Ishikawa (cell line): ENCODE measurements around the gene ALKBH3.

Experiments used
- CEBPB ChIP-seq: IDR thresholded peaks from 2 replicates; pipeline ENCODE4 v1.6.1; 2012
- CREB1 ChIP-seq: IDR thresholded peaks from 2 replicates; pipeline ENCODE4 v1.6.1; 2012; ENCODE audit warnings: low read depth
- EGR1 ChIP-seq: IDR thresholded peaks from 2 replicates; pipeline ENCODE4 v1.6.1; 2012
- EP300 ChIP-seq: IDR thresholded peaks from 2 replicates; pipeline ENCODE4 v1.6.1; 2012; ENCODE audit warnings: borderline replicate concordance
- FOXM1 ChIP-seq: IDR thresholded peaks from 2 replicates; pipeline ENCODE4 v1.6.1; 2012; ENCODE audit warnings: low read depth, borderline replicate concordance
- MAX ChIP-seq: IDR thresholded peaks from 2 replicates; pipeline ENCODE4 v1.6.1; 2012
- NFIC ChIP-seq: IDR thresholded peaks from 2 replicates; pipeline ENCODE4 v1.6.1; 2012
- RAD21 ChIP-seq: IDR thresholded peaks from 2 replicates; pipeline ENCODE4 v1.6.1; 2012; ENCODE audit warnings: low read depth
- REST ChIP-seq: IDR thresholded peaks from 2 replicates; pipeline ENCODE4 v1.6.1; 2012; ENCODE audit warnings: low read depth, mild to moderate bottlenecking
- TAF1 ChIP-seq: IDR thresholded peaks from 2 replicates; pipeline ENCODE4 v1.6.1; 2012; ENCODE audit warnings: low read depth, mild to moderate bottlenecking
- TCF12 ChIP-seq: IDR thresholded peaks from 2 replicates; pipeline ENCODE4 v1.6.1; 2012; ENCODE audit warnings: low read depth
- TEAD4 ChIP-seq: IDR thresholded peaks from 2 replicates; pipeline ENCODE4 v1.6.1; 2012
- USF1 ChIP-seq: IDR thresholded peaks from 2 replicates; pipeline ENCODE4 v1.6.1; 2012
- YY1 ChIP-seq: IDR thresholded peaks from 2 replicates; pipeline ENCODE4 v1.6.1; 2012; ENCODE audit warnings: low read depth
- ZBTB7A ChIP-seq: IDR thresholded peaks from 2 replicates; pipeline ENCODE4 v1.6.1; 2012; ENCODE audit warnings: low read depth

Gene ALKBH3

GRCh38 chr11:43852057-43852636, 28.5 kb upstream of the ALKBH3 start:
- TF ChIP-seq EP300 (no peak), RAD21 (peak; percentile 80), EGR1 (no peak), FOXM1 (no peak)

GRCh38 chr11:43853781-43854180, 26.9 kb upstream of the ALKBH3 start:
- TF ChIP-seq RAD21, result no peak
- TF ChIP-seq EGR1, result no peak
- no peak for TF ChIP-seq NFIC
- no peak for TF ChIP-seq REST
- TF ChIP-seq TEAD4, result no peak
- no peak for TF ChIP-seq FOXM1
- no peak for TF ChIP-seq MAX
- no peak for TF ChIP-seq USF1
- TF ChIP-seq CEBPB, result no peak
- no peak for TF ChIP-seq ZBTB7A

- no peak for TF ChIP-seq ZBTB7A
- no peak for TF ChIP-seq TCF12
- TF ChIP-seq TAF1, result no peak
- no peak for TF ChIP-seq NFIC
- no peak for TF ChIP-seq TEAD4
- no peak for TF ChIP-seq CREB1
- TF ChIP-seq RAD21, result no peak
- no peak for TF ChIP-seq FOXM1
- no peak for TF ChIP-seq EGR1
- no peak for TF ChIP-seq YY1
- no peak for TF ChIP-seq CEBPB
- no peak for TF ChIP-seq EP300
- no peak for TF ChIP-seq MAX
- no peak for TF ChIP-seq REST
- TF ChIP-seq USF1, result no peak
Observed at GRCh38 chr11:43856993-43857392, 23.6 kb upstream of the ALKBH3 start.

- no peak for TF ChIP-seq MAX
- no peak for TF ChIP-seq CEBPB
- no peak for TF ChIP-seq FOXM1
- no peak for TF ChIP-seq EGR1
- no peak for TF ChIP-seq REST
- no peak for TF ChIP-seq YY1
- TF ChIP-seq NFIC, result no peak
- TF ChIP-seq TAF1, result no peak
- no peak for TF ChIP-seq EP300
- no peak for TF ChIP-seq CREB1
- TF ChIP-seq RAD21, result no peak
Observed at GRCh38 chr11:43861141-43861540, 19.5 kb upstream of the ALKBH3 start.
